Stimulated activated CD8-positive, alpha-beta memory T cell treated with anti-CD3 and anti-CD28 coated beads, Interleukin-4, amount 100 ng/mL, for 4 hours (primary cell): ENCODE measurements around the gene BRIP1.
"Not testable (repeated sequence)": the region's sequence is repeated elsewhere in the genome, so short reads cannot be mapped to it uniquely, and the experiment has no call there.

ENCODE experiments used
- DNase-seq, 2 donors: peaks; one replicate each; pipeline ENCODE4 v3.0.0-alpha.2; 2020; ENCODE audit warnings: low read depth in 2 of 2, low spot score in 1 of 2

The BRIP1 gene

GRCh38 chr17:61831099-61831498 is 32.2 kb downstream of the BRIP1 start:
- no peak for DNase-seq

GRCh38 chr17:61828694-61829093 is 34.6 kb downstream of the BRIP1 start:
- no peak for DNase-seq

GRCh38 chr17:61827649-61828395 is 35.5 kb downstream of the BRIP1 start:
- no peak for DNase-seq

- not testable (repeated sequence) for DNase-seq
These were observed 36.5 kb downstream of the BRIP1 start for GRCh38 chr17:61826866-61827265.

- DNase-seq = not testable (repeated sequence)
These were observed 37.1 kb downstream of the BRIP1 start for GRCh38 chr17:61826198-61826597.

- no peak for DNase-seq
These were observed 37.7 kb downstream of the BRIP1 start for GRCh38 chr17:61825448-61826137.

GRCh38 chr17:61822326-61823285 is 40.7 kb downstream of the BRIP1 start:
- DNase-seq = no peak

- DNase-seq = no peak
These were observed 41.7 kb downstream of the BRIP1 start for GRCh38 chr17:61821655-61822054.

- DNase-seq = not testable (repeated sequence)
These were observed 44.1 kb downstream of the BRIP1 start for GRCh38 chr17:61819265-61819664.

GRCh38 chr17:61818225-61818624 is 45.1 kb downstream of the BRIP1 start:
- no peak for DNase-seq

- DNase-seq = no peak
These were observed 45.9 kb downstream of the BRIP1 start for GRCh38 chr17:61817452-61817851.

- no peak for DNase-seq
These were observed 46.8 kb downstream of the BRIP1 start for GRCh38 chr17:61816538-61816937.

GRCh38 chr17:61815863-61816503 is 47.3 kb downstream of the BRIP1 start:
- no peak for DNase-seq

GRCh38 chr17:61814485-61814884 is 48.8 kb downstream of the BRIP1 start:
- no peak for DNase-seq

GRCh38 chr17:61813211-61813610 is 50.1 kb downstream of the BRIP1 start:
- DNase-seq = no peak

GRCh38 chr17:61812747-61813146 is 50.6 kb downstream of the BRIP1 start:
- DNase-seq = no peak

GRCh38 chr17:61809816-61810392 is 53.4 kb downstream of the BRIP1 start:
- no peak for DNase-seq

GRCh38 chr17:61808442-61808841 is 54.9 kb downstream of the BRIP1 start:
- DNase-seq = no peak

- DNase-seq = no peak
These were observed 56.4 kb downstream of the BRIP1 start for GRCh38 chr17:61806936-61807335.

- DNase-seq = no peak
These were observed 57.1 kb downstream of the BRIP1 start for GRCh38 chr17:61806081-61806828.
